Mesenchymal stem cell (in vitro differentiated cells and primary cell): ENCODE measurements around the gene NXPH2.

Source experiments
- DNase-seq: peaks from one replicate; pipeline ENCODE4 v3.0.0-alpha.2; 2013
- H2AFZ ChIP-seq: one replicate; pipeline ENCODE4 v1.6.1; 2013; ENCODE audit warnings: low read depth, mild to moderate bottlenecking, control low read depth, inconsistent platforms, low read length, moderate library complexity
- H2AK5ac ChIP-seq: 2 replicates; pipeline ENCODE4 v1.6.1; 2013; ENCODE audit warnings: low read length, moderate library complexity, mild to moderate bottlenecking, inconsistent platforms; ENCODE audit not compliant: severe bottlenecking
- H2BK120ac ChIP-seq: one replicate; pipeline ENCODE4 v1.6.1; 2013; ENCODE audit warnings: low read depth, mild to moderate bottlenecking, inconsistent platforms, low read length, moderate library complexity
- H2BK12ac ChIP-seq, 2 experiments: one replicate each; pipeline ENCODE4 v1.6.1; 2013; ENCODE audit warnings: inconsistent platforms in 2 of 2, low read length in 2 of 2, mild to moderate bottlenecking in 2 of 2, moderate library complexity in 2 of 2, control low read depth in 1 of 2
- H2BK15ac ChIP-seq: one replicate; pipeline ENCODE4 v1.6.1; 2013; ENCODE audit warnings: mild to moderate bottlenecking, low read depth, inconsistent platforms; ENCODE audit not compliant: poor library complexity, severe bottlenecking
- H2BK5ac ChIP-seq: 2 replicates; pipeline ENCODE4 v1.6.1; 2013; ENCODE audit warnings: low read depth, mild to moderate bottlenecking, low read length, control low read depth, inconsistent platforms; ENCODE audit not compliant: poor library complexity, severe bottlenecking
- H3K14ac ChIP-seq, 2 experiments: one replicate each; pipeline ENCODE4 v1.6.1; 2013; ENCODE audit warnings: inconsistent platforms in 2 of 2, low read length in 2 of 2, control low read depth in 1 of 2, mild to moderate bottlenecking in 1 of 2, moderate library complexity in 1 of 2
- H3K18ac ChIP-seq, 2 experiments: one replicate each; pipeline ENCODE4 v1.6.1; 2013; ENCODE audit warnings: inconsistent platforms in 2 of 2, low read length in 2 of 2, control low read depth in 1 of 2, low read depth in 1 of 2, mild to moderate bottlenecking in 1 of 2
- H3K23ac ChIP-seq, 2 experiments: one replicate each; pipeline ENCODE4 v1.6.1; 2013; ENCODE audit warnings: inconsistent platforms in 2 of 2, low read length in 2 of 2, mild to moderate bottlenecking in 2 of 2, moderate library complexity in 2 of 2, control low read depth in 1 of 2
- H3K27ac ChIP-seq: 2 replicates; pipeline ENCODE4 v1.5.1; 2013; ENCODE audit warnings: mild to moderate bottlenecking, moderate library complexity, low read length, control low read depth, inconsistent platforms; ENCODE audit not compliant: poor library complexity, severe bottlenecking
- H3K27me3 ChIP-seq, 2 experiments: 2 replicates each; pipeline versions ENCODE4 v1.6.1 to v1.7.0; 2013; ENCODE audit warnings: low read length in 2 of 2, mild to moderate bottlenecking in 2 of 2, moderate library complexity in 2 of 2, control low read depth in 1 of 2, inconsistent platforms in 1 of 2; ENCODE audit not compliant: control insufficient read depth in 1 of 2, insufficient read depth in 1 of 2
- H3K36me3 ChIP-seq, 2 experiments: 2 replicates each; pipeline versions ENCODE4 v1.6.1 to v1.7.0; 2013; ENCODE audit warnings: low read length in 2 of 2, control low read depth in 1 of 2, inconsistent platforms in 1 of 2, low read depth in 1 of 2, mild to moderate bottlenecking in 1 of 2; ENCODE audit not compliant: insufficient read depth in 2 of 2, control insufficient read depth in 1 of 2
- H3K4ac ChIP-seq, 2 experiments: one replicate each; pipeline ENCODE4 v1.6.1; 2013; ENCODE audit warnings: inconsistent platforms in 2 of 2, low read length in 2 of 2, mild to moderate bottlenecking in 2 of 2, moderate library complexity in 2 of 2, control low read depth in 1 of 2, low read depth in 1 of 2
- H3K4me1 ChIP-seq: 2 replicates; pipeline ENCODE4 v1.6.1; 2013; ENCODE audit warnings: low read depth, low read length, control low read depth; ENCODE audit not compliant: control insufficient read depth, insufficient read depth
- H3K4me2 ChIP-seq: 2 replicates; pipeline ENCODE4 v1.6.1; 2013; ENCODE audit warnings: low read length, mild to moderate bottlenecking, inconsistent platforms; ENCODE audit not compliant: poor library complexity, severe bottlenecking
- H3K4me3 ChIP-seq, 2 experiments: 2 replicates each; pipeline versions ENCODE4 v1.5.1 to v1.7.0; 2013; ENCODE audit warnings: low read length in 2 of 2, mild to moderate bottlenecking in 2 of 2, control low read depth in 1 of 2, low read depth in 1 of 2; ENCODE audit not compliant: insufficient read depth in 1 of 2
- H3K79me1 ChIP-seq: replicated peaks from 2 replicates; pipeline ENCODE4 v1.6.1; 2013; ENCODE audit warnings: mild to moderate bottlenecking, control low read depth, low read length, inconsistent platforms; ENCODE audit not compliant: poor library complexity, severe bottlenecking
- H3K9ac ChIP-seq: 2 replicates; pipeline ENCODE4 v1.7.0; 2013; ENCODE audit warnings: mild to moderate bottlenecking, low read length, moderate library complexity
- H3K9me3 ChIP-seq: 2 replicates; pipeline ENCODE4 v1.7.0; 2013; ENCODE audit warnings: mild to moderate bottlenecking, low read length; ENCODE audit not compliant: control insufficient read depth
- H4K8ac ChIP-seq: one replicate; pipeline ENCODE4 v1.6.1; 2013; ENCODE audit warnings: inconsistent platforms, mild to moderate bottlenecking, low read length, moderate library complexity
- H4K91ac ChIP-seq: one replicate; pipeline ENCODE4 v1.6.1; 2013; ENCODE audit warnings: mild to moderate bottlenecking, low read length, inconsistent platforms
- WGBS: methylation state at CpG from one replicate; pipeline ENCODE4 v1.1.7; 2013; ENCODE audit warnings: mixed read lengths; 5-methylcytosine and 5-hydroxymethylcytosine counted together

The NXPH2 gene

DNA sequence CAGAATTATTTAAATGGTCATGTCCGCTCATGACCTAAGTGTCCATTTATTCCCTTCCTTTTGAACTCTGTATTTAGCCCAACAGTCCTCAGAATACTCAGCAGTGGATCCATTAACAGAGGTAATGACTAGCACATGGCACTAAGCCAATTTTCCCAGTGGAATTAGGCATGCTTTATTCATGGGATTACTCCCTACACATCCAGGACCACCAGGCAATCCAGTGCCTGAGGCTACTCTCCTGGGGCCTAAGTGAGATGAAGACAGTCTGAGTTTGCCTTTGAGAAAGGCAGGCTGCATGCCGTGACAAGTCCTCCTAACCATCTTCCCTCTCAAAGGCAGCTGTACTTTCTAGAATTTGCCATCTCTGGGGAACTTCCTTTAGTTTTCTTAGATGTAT is 150.0 kb downstream of the NXPH2 start:
- no peaks in the 10 kb centered on the region for H3K4me1 ChIP-seq
- no peak overlapping the region for H3K27ac ChIP-seq
- H4K91ac ChIP-seq = no peak overlapping the region
- no peak overlapping the region for H3K18ac ChIP-seq
- H2BK15ac ChIP-seq = no peak overlapping the region
- no peak overlapping the region for H2BK5ac ChIP-seq
- H2BK120ac ChIP-seq = no peak overlapping the region
- no peak overlapping the region for H3K4ac ChIP-seq
- H2AFZ ChIP-seq = no peak overlapping the region
- H3K27me3 ChIP-seq = no peaks in the 10 kb centered on the region
- WGBS = 88% methylated on average over 2 of the region's 2 CpGs
- no peaks in the 10 kb centered on the region for H3K36me3 ChIP-seq
- H2BK12ac ChIP-seq = no peak overlapping the region
- H3K9me3 ChIP-seq = no peaks in the 10 kb centered on the region
- H3K79me1 ChIP-seq = no peaks in the 10 kb centered on the region
- no peak overlapping the region for H3K23ac ChIP-seq
- H3K4me2 ChIP-seq = no peak overlapping the region
- no peak for DNase-seq
- H3K14ac ChIP-seq = no peak overlapping the region
- no peak overlapping the region for H3K4me3 ChIP-seq
- H2AK5ac ChIP-seq = no peak overlapping the region
- H4K8ac ChIP-seq = no peak overlapping the region
- H3K9ac ChIP-seq = no peak overlapping the region

- Histone ChIP-seq H2AK5ac (no peak overlapping the region), H2AFZ (no peak overlapping the region), H3K79me1 (no peaks in the 10 kb centered on the region), H3K4me1 (no peaks in the 10 kb centered on the region), H3K36me3 (no peaks in the 10 kb centered on the region), H3K9me3 (no peaks in the 10 kb centered on the region), H4K91ac (no peak overlapping the region), H3K14ac (no peak overlapping the region), H3K4me2 (no peak overlapping the region), H2BK5ac (no peak overlapping the region), H3K23ac (no peak overlapping the region), H3K27ac (no peak overlapping the region), H4K8ac (no peak overlapping the region), H2BK12ac (no peak overlapping the region), H2BK15ac (no peak overlapping the region), H3K4ac (no peak overlapping the region), H3K9ac (no peak overlapping the region), H2BK120ac (no peak overlapping the region), H3K18ac (no peak overlapping the region), H3K4me3 (no peak overlapping the region), H3K27me3 (no peaks in the 10 kb centered on the region)
- WGBS = 96% methylated on average over 1 of the region's 1 CpG
- DNase-seq = no peak
Measured at GRCh38 chr2:138626148-138626547, 154.0 kb downstream of the NXPH2 start.

DNA sequence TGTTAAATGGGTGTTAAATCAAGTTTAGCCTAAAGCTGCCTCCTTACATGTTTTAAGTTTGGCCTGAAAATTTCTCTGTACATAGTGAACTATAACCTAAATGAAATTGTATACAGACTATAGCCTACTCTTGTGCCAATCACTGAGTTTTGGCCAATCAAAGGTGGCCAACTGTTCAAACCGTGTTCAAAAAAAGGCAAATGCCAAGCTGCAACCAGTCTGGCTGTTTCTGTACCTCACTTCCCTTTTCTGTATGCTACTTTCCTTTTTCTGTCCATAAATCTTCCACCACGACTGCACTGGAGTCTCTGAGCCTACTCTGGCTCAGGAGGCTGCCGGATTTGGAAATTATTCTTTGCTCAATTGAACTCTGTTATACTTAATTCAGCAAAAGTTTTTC is 157.6 kb downstream of the NXPH2 start:
- H2BK5ac ChIP-seq = no peak overlapping the region
- no peaks in the 10 kb centered on the region for H3K27me3 ChIP-seq
- no peak overlapping the region for H3K27ac ChIP-seq
- no peak overlapping the region for H4K91ac ChIP-seq
- H2BK12ac ChIP-seq = no peak overlapping the region
- H2AK5ac ChIP-seq = no peak overlapping the region
- H3K4ac ChIP-seq = no peak overlapping the region
- H2AFZ ChIP-seq = no peak overlapping the region
- H3K14ac ChIP-seq = no peak overlapping the region
- H3K9me3 ChIP-seq = no peaks in the 10 kb centered on the region
- no peak overlapping the region for H4K8ac ChIP-seq
- no peak overlapping the region for H3K18ac ChIP-seq
- H3K4me2 ChIP-seq = no peak overlapping the region
- H2BK120ac ChIP-seq = no peak overlapping the region
- H3K4me3 ChIP-seq = no peak overlapping the region
- H3K79me1 ChIP-seq = no peaks in the 10 kb centered on the region
- H2BK15ac ChIP-seq = no peak overlapping the region
- DNase-seq = no peak
- no peaks in the 10 kb centered on the region for H3K4me1 ChIP-seq
- H3K23ac ChIP-seq = no peak overlapping the region
- H3K9ac ChIP-seq = no peak overlapping the region
- H3K36me3 ChIP-seq = no peaks in the 10 kb centered on the region
- WGBS = 68% methylated on average over 2 of the region's 3 CpGs

DNA sequence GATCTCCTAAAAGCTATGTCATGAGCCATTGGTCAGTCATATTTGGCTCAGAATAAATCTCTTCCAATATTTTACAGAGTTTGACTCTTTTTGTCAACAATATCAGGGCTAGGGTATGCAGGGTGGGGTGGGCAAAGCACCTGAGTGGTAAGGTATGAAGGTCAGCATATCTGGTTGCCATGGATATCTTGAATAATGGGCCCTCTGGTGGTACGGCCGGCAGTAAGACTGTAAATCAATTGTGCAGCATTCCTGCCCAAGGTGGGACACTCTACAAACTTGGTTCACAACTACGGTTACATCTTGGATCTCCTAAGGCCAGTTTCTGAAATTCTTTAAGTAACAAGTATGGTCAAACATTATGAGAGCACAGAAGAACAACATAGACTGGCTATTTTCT is 159.1 kb downstream of the NXPH2 start:
- no peak overlapping the region for H3K9ac ChIP-seq
- no peak overlapping the region for H2AK5ac ChIP-seq
- H2BK12ac ChIP-seq = no peak overlapping the region
- no peak overlapping the region for H2BK120ac ChIP-seq
- no peak overlapping the region for H4K8ac ChIP-seq
- H2BK5ac ChIP-seq = no peak overlapping the region
- no peak overlapping the region for H4K91ac ChIP-seq
- H3K23ac ChIP-seq = no peak overlapping the region
- no peak overlapping the region for H3K4me3 ChIP-seq
- WGBS = 61% methylated on average over 2 of the region's 3 CpGs
- DNase-seq = no peak
- H3K36me3 ChIP-seq = no peaks in the 10 kb centered on the region
- no peaks in the 10 kb centered on the region for H3K27me3 ChIP-seq
- no peaks in the 10 kb centered on the region for H3K79me1 ChIP-seq
- H2BK15ac ChIP-seq = no peak overlapping the region
- H3K4me1 ChIP-seq = no peaks in the 10 kb centered on the region
- no peak overlapping the region for H2AFZ ChIP-seq
- H3K4ac ChIP-seq = no peak overlapping the region
- no peaks in the 10 kb centered on the region for H3K9me3 ChIP-seq
- H3K14ac ChIP-seq = no peak overlapping the region
- no peak overlapping the region for H3K27ac ChIP-seq
- H3K4me2 ChIP-seq = no peak overlapping the region
- H3K18ac ChIP-seq = no peak overlapping the region
